ENCODE results near the gene PPP2R5C. TPM values are rescaled to one million over a fixed set of nuclear protein-coding genes. Genes with fewer than 3 reads are reported as not detected.

PPP2R5C gene
- total and polyA plus RNA-seq, 2 donors (not counting 3 experiments of a cell fraction or from before 2014, with no cell fraction given), result 42.6 to 83.6 TPM

DNA sequence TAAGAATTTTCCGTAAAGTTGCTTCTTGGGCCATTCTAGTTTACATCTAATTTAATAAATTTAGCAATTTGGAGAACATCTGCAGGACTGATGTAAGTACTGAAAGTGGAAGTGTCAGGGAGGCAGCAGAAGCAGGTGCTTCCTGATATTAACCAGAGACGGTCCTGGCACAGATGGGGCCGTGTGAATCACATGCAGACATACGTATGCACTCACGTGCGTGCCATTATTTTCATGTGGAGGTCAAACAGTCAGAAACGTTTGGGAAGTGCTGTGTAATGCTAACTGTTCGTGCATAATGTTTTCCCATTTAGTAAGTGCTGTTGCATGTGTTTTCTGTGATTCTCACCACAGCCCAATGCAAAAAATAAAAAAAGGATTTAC lies 115.0 kb downstream of the PPP2R5C start:
- peaks cover 0 to 8% of the 10 kb centered on the region in 2 experiments for H3K36me3 ChIP-seq (ENCODE audit: control insufficient read depth in 2 of 2, extremely low read depth in 1 of 2, insufficient read depth in 2 of 2, low read length in 2 of 2)
- no peaks in the 10 kb centered on the region for H3K9me3 ChIP-seq (replicated peaks; ENCODE audit: control insufficient read depth, insufficient read depth, low read length)
- H3K4me3 ChIP-seq (replicated peaks in 1 of 3; ENCODE audit: insufficient read depth in 1 of 3, low read depth in 1 of 3, low read length in 3 of 3), result no peak overlapping the region
- POLR2A ChIA-PET, result interaction anchor here (0.7 kb wide), 1 partner anchor 1490 kb away, joined by 5 read pairs; no protein-coding TSS in a partner anchor
- H4K20me1 ChIP-seq (replicated peaks; ENCODE audit: control insufficient read depth, extremely low read depth, insufficient read depth, low read length), result no peaks in the 10 kb centered on the region
- peak; percentile 83 for TF ChIP-seq JUN (IDR thresholded peaks at IDR 0.05; ENCODE audit: borderline replicate concordance, insufficient read depth, insufficient read length, low read depth)
- TF ChIP-seq, protein P1, sequence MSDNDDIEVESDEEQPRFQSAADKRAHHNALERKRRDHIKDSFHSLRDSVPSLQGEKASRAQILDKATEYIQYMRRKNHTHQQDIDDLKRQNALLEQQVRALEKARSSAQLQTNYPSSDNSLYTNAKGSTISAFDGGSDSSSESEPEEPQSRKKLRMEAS (IDR thresholded peaks at IDR 0.05; ENCODE audit: insufficient read depth, insufficient read length), result peak; percentile 91
- peak; percentile 10 for TF ChIP-seq FOS (IDR thresholded peaks at IDR 0.05; ENCODE audit: borderline replicate concordance, insufficient read depth, low read length)
- TF ChIP-seq POLR2AphosphoS5 (IDR thresholded peaks at IDR 0.05; ENCODE audit: insufficient read depth, low read depth, low read length), result peak; percentile 72
- no peak for TF ChIP-seq POLR2A (IDR thresholded peaks at IDR 0.05; ENCODE audit: low read depth, low read length)
- TF ChIP-seq EZH2 (IDR thresholded peaks at IDR 0.05; ENCODE audit: borderline replicate concordance, low read depth, low read length, severe bottlenecking), result no peak
- intact Hi-C loops (cut with micrococcal nuclease), result loop anchor here (1.0 kb wide), 2 partner anchors 66 to 72 kb away; no protein-coding TSS in a partner anchor
- peaks cover 25% of the 10 kb centered on the region for H3K79me2 ChIP-seq (ENCODE audit: control insufficient read depth, insufficient read depth, low read length)
- peak; percentile 99 for DNase-seq (ENCODE audit: low read depth, low spot score)
- peaks cover 20% of the 10 kb centered on the region for H3K4me1 ChIP-seq (ENCODE audit: control insufficient read depth, extremely low read depth, insufficient read depth, low read length)
- no peak overlapping the region for H3K4me2 ChIP-seq (ENCODE audit: insufficient read depth, low read length)
- dilution Hi-C loops (cut with MboI; ENCODE audit: extremely low pct_ligation_motif_present, low sequenced_read_pairs), result no loop called here
- H2AFZ ChIP-seq (ENCODE audit: low read depth, low read length), result no peak overlapping the region
- H3K9me1 ChIP-seq (replicated peaks; ENCODE audit: control insufficient read depth, extremely low read depth, insufficient read depth, low read length), result no peaks in the 10 kb centered on the region
- H3K9ac ChIP-seq (replicated peaks; ENCODE audit: extremely low read depth, insufficient read depth, low read length), result peak overlapping the region; percentile 31
- peak overlapping the region; percentile 70 for H3K27ac ChIP-seq (ENCODE audit: insufficient read depth, low read depth, low read length)
- H3K27me3 ChIP-seq (ENCODE audit: control insufficient read depth in 2 of 2, insufficient read depth in 2 of 2, low read length in 2 of 2), result no peaks in the 10 kb centered on the region
- CTCF ChIA-PET, result no interaction called here
- FAIRE-seq, result peak; percentile 78
- no TSS peak for BruUV-seq (replicated peaks)

DNA sequence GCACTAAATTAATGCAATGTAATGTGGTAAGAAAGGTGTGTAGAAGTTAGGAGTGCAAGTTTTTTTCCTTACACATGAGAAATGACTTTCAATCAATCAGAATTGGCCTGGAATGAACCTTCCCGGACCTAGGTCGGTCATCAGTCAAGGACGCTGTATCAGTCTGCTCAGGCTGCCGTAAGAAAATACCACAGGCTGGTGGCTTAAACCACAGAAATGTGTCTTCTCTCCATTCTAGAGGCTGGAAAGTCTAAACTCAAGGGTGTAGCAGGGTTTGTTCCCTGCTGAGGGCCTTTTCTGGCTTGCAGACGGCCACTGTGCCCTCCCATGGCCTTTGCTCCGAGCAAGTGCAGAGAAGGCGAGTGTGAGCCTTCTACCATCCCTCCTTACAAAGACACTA lies 116.3 kb downstream of the PPP2R5C start:
- DNase-seq (ENCODE audit: low read depth, low spot score) (no peak), FAIRE-seq (no peak)
- H4K20me1 ChIP-seq (replicated peaks; ENCODE audit: control insufficient read depth, extremely low read depth, insufficient read depth, low read length), result no peaks in the 10 kb centered on the region
- POLR2A ChIA-PET, result no interaction called here
- H3K4me1 ChIP-seq (ENCODE audit: control insufficient read depth, extremely low read depth, insufficient read depth, low read length), result peaks cover 20% of the 10 kb centered on the region
- H2AFZ ChIP-seq (ENCODE audit: low read depth, low read length), result no peak overlapping the region
- H3K9ac ChIP-seq (replicated peaks; ENCODE audit: extremely low read depth, insufficient read depth, low read length), result no peak overlapping the region
- peak overlapping the region; percentile 70 for H3K27ac ChIP-seq (ENCODE audit: insufficient read depth, low read depth, low read length)
- CTCF ChIA-PET, result no interaction called here
- no peaks in the 10 kb centered on the region for H3K9me1 ChIP-seq (replicated peaks; ENCODE audit: control insufficient read depth, extremely low read depth, insufficient read depth, low read length)
- no peaks in the 10 kb centered on the region for H3K27me3 ChIP-seq (ENCODE audit: control insufficient read depth in 2 of 2, insufficient read depth in 2 of 2, low read length in 2 of 2)
- no peak for TF ChIP-seq GATA2 (IDR thresholded peaks at IDR 0.05; ENCODE audit: insufficient read depth, insufficient read length, low read depth, low read length)
- TF ChIP-seq, protein P2, sequence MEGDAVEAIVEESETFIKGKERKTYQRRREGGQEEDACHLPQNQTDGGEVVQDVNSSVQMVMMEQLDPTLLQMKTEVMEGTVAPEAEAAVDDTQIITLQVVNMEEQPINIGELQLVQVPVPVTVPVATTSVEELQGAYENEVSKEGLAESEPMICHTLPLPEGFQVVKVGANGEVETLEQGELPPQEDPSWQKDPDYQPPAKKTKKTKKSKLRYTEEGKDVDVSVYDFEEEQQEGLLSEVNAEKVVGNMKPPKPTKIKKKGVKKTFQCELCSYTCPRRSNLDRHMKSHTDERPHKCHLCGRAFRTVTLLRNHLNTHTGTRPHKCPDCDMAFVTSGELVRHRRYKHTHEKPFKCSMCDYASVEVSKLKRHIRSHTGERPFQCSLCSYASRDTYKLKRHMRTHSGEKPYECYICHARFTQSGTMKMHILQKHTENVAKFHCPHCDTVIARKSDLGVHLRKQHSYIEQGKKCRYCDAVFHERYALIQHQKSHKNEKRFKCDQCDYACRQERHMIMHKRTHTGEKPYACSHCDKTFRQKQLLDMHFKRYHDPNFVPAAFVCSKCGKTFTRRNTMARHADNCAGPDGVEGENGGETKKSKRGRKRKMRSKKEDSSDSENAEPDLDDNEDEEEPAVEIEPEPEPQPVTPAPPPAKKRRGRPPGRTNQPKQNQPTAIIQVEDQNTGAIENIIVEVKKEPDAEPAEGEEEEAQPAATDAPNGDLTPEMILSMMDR (IDR thresholded peaks at IDR 0.05; ENCODE audit: extremely low read depth in 1 of 2, insufficient read depth in 1 of 2, low read depth in 1 of 2, low read length in 2 of 2), result no peak
- TF ChIP-seq POLR2AphosphoS5 (IDR thresholded peaks at IDR 0.05; ENCODE audit: insufficient read depth, low read depth, low read length), result no peak
- TF ChIP-seq, protein P1 (IDR thresholded peaks at IDR 0.05; ENCODE audit: insufficient read depth, insufficient read length), result no peak
- no peak for TF ChIP-seq POLR2A (IDR thresholded peaks at IDR 0.05; ENCODE audit: low read depth, low read length)
- TF ChIP-seq FOS (IDR thresholded peaks at IDR 0.05; ENCODE audit: borderline replicate concordance, insufficient read depth, low read length), result no peak
- TF ChIP-seq MYC (IDR thresholded peaks at IDR 0.05; ENCODE audit: low read depth, low read length), result no peak
- TF ChIP-seq EZH2 (IDR thresholded peaks at IDR 0.05; ENCODE audit: borderline replicate concordance, low read depth, low read length, severe bottlenecking), result no peak
- no peak for TF ChIP-seq JUN (IDR thresholded peaks at IDR 0.05; ENCODE audit: borderline replicate concordance, insufficient read depth, insufficient read length, low read depth)
- H3K79me2 ChIP-seq (ENCODE audit: control insufficient read depth, insufficient read depth, low read length), result peaks cover 20% of the 10 kb centered on the region
- intact Hi-C loops (cut with micrococcal nuclease), result no loop called here
- BruUV-seq (replicated peaks), result no TSS peak
- peaks cover 0 to 12% of the 10 kb centered on the region in 2 experiments for H3K36me3 ChIP-seq (ENCODE audit: control insufficient read depth in 2 of 2, extremely low read depth in 1 of 2, insufficient read depth in 2 of 2, low read length in 2 of 2)
- no peaks in the 10 kb centered on the region for H3K9me3 ChIP-seq (replicated peaks; ENCODE audit: control insufficient read depth, insufficient read depth, low read length)
- H3K4me3 ChIP-seq (replicated peaks in 1 of 3; ENCODE audit: insufficient read depth in 1 of 3, low read depth in 1 of 3, low read length in 3 of 3), result no peak overlapping the region
- dilution Hi-C loops (cut with MboI; ENCODE audit: extremely low pct_ligation_motif_present, low sequenced_read_pairs), result no loop called here
- H3K4me2 ChIP-seq (ENCODE audit: insufficient read depth, low read length), result no peak overlapping the region
